Measurements from ENCODE around the gene EIF5A. TPM values are rescaled to one million over a fixed set of nuclear protein-coding genes. Genes with fewer than 3 reads are reported as not detected.
"Not testable (repeated sequence)": the region's sequence is repeated elsewhere in the genome, so short reads cannot be mapped to it uniquely, and the experiment has no call there.

The EIF5A gene
- total and polyA plus RNA-seq, 2 donors (not counting 3 experiments of a cell fraction or from before 2014, with no cell fraction given), result 650 to 859 TPM

DNA sequence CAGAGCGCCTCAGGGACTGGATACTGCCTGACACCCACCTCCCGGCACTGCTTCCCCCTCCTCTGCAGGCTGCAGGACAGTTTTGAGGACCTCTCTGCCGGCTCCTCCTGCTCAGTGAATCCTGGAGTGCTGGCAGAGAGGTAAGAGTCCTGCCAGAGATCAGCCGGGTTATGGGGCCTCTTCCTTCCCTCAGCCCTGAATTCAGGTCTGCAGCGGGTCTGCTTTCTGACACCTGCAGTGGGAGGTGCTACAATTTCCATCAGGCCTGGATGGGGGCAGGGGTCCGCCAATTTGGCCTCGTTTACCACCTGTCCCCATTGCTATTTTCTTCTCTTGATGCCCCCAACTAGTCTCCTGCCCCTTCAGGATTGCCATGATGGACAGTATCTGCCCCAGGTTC is 24.7 kb downstream of the EIF5A start:
- Histone ChIP-seq H3K4me2 (ENCODE audit: insufficient read depth, low read length) (no peak overlapping the region), H3K27ac (ENCODE audit: insufficient read depth, low read depth, low read length) (no peak overlapping the region), H3K36me3 (ENCODE audit: control insufficient read depth in 2 of 2, extremely low read depth in 1 of 2, insufficient read depth in 2 of 2, low read length in 2 of 2) (no peaks in the 10 kb centered on the region), H3K4me3 (replicated peaks in 1 of 3; ENCODE audit: insufficient read depth in 1 of 3, low read depth in 1 of 3, low read length in 3 of 3) (no peak overlapping the region), H3K79me2 (ENCODE audit: control insufficient read depth, insufficient read depth, low read length) (peaks cover 10% of the 10 kb centered on the region), H3K4me1 (ENCODE audit: control insufficient read depth, extremely low read depth, insufficient read depth, low read length) (peaks cover 10% of the 10 kb centered on the region), H3K9me1 (replicated peaks; ENCODE audit: control insufficient read depth, extremely low read depth, insufficient read depth, low read length) (no peaks in the 10 kb centered on the region), H3K9ac (replicated peaks; ENCODE audit: extremely low read depth, insufficient read depth, low read length) (no peak overlapping the region), H4K20me1 (replicated peaks; ENCODE audit: control insufficient read depth, extremely low read depth, insufficient read depth, low read length) (no peaks in the 10 kb centered on the region), H3K9me3 (replicated peaks; ENCODE audit: control insufficient read depth, insufficient read depth, low read length) (no peaks in the 10 kb centered on the region), H2AFZ (ENCODE audit: low read depth, low read length) (no peak overlapping the region), H3K27me3 (ENCODE audit: control insufficient read depth in 2 of 2, insufficient read depth in 2 of 2, low read length in 2 of 2) (peaks cover 0 to 2% of the 10 kb centered on the region in 2 experiments)
- DNase-seq (ENCODE audit: low read depth, low spot score) (no peak), FAIRE-seq (no peak)
- intact Hi-C loops (cut with micrococcal nuclease) (no loop called here), dilution Hi-C loops (cut with MboI; ENCODE audit: extremely low pct_ligation_motif_present, low sequenced_read_pairs) (no loop called here)
- ChIA-PET POLR2A (no interaction called here), CTCF (no interaction called here)
- TF ChIP-seq POLR2A (IDR thresholded peaks at IDR 0.05; ENCODE audit: low read depth, low read length) (no peak), POLR2AphosphoS5 (IDR thresholded peaks at IDR 0.05; ENCODE audit: insufficient read depth, low read depth, low read length) (no peak), FOS (IDR thresholded peaks at IDR 0.05; ENCODE audit: borderline replicate concordance, insufficient read depth, low read length) (no peak)
- BruUV-seq (replicated peaks), result no TSS peak

- H2AFZ ChIP-seq (ENCODE audit: low read depth, low read length); CTCF ChIA-PET; H3K9ac ChIP-seq (replicated peaks; ENCODE audit: extremely low read depth, insufficient read depth, low read length); dilution Hi-C loops (cut with MboI; ENCODE audit: extremely low pct_ligation_motif_present, low sequenced_read_pairs); H3K27ac ChIP-seq (ENCODE audit: insufficient read depth, low read depth, low read length); intact Hi-C loops (cut with micrococcal nuclease); H3K9me3 ChIP-seq (replicated peaks; ENCODE audit: control insufficient read depth, insufficient read depth, low read length); H3K4me3 ChIP-seq (replicated peaks in 1 of 3; ENCODE audit: insufficient read depth in 1 of 3, low read depth in 1 of 3, low read length in 3 of 3); H4K20me1 ChIP-seq (replicated peaks; ENCODE audit: control insufficient read depth, extremely low read depth, insufficient read depth, low read length); H3K9me1 ChIP-seq (replicated peaks; ENCODE audit: control insufficient read depth, extremely low read depth, insufficient read depth, low read length); FAIRE-seq; POLR2A ChIA-PET; DNase-seq (ENCODE audit: low read depth, low spot score); H3K4me2 ChIP-seq (ENCODE audit: insufficient read depth, low read length); H3K27me3 ChIP-seq (ENCODE audit: control insufficient read depth in 2 of 2, insufficient read depth in 2 of 2, low read length in 2 of 2); H3K79me2 ChIP-seq (ENCODE audit: control insufficient read depth, insufficient read depth, low read length); H3K36me3 ChIP-seq (ENCODE audit: control insufficient read depth in 2 of 2, extremely low read depth in 1 of 2, insufficient read depth in 2 of 2, low read length in 2 of 2); BruUV-seq (replicated peaks): not testable (repeated sequence)
- peaks cover 10% of the 10 kb centered on the region for H3K4me1 ChIP-seq (ENCODE audit: control insufficient read depth, extremely low read depth, insufficient read depth, low read length)
Observed at GRCh38 chr17:7332600-7333069, 25.2 kb downstream of the EIF5A start.

All from endothelial cell of umbilical vein (primary cell).